Pericardium fibroblast (primary cell): Measurements from ENCODE around the gene AK6. TPM values are rescaled to one million over a fixed set of nuclear protein-coding genes. Genes with fewer than 3 reads are reported as not detected.

Experiments used
- total RNA-seq: library from RNA; depleted of rRNA; stranded (reverse); fragments of >200 nt; gene quantifications from 2 replicates; pipeline ENCODE4 v1.2.3, GENCODE V29; 2015

Gene AK6
- 10.7 and 14.7 TPM in 2 replicates for total RNA-seq

GRCh38 chr5:69369340-69370121 is at the start of gene AK6, which contains the start of the genes RAD17 and TAF9:
AK6 (minus strand) TSS chr5:69369520; CDS start chr5:69369490, 30 bp downstream.
RAD17 (plus strand) TSS chr5:69369818; CDS start chr5:69372209, 2,391 bp downstream.
TAF9 (minus strand) TSS chr5:69369520; CDS start chr5:69365737, 3,783 bp downstream.

GRCh38 chr5:69414885-69415583 is 45.7 kb upstream of the AK6 start, which contains the start of gene MARVELD2:
MARVELD2 (plus strand) TSS chr5:69415116; CDS start chr5:69419386, 4,270 bp downstream.

Other genes starting within 250 kb of the AK6 start
- 12.1 and 16.3 TPM in 2 replicates for gene CCNB1, start 202.4 kb downstream of the AK6 start, total RNA-seq
- gene CENPH, start 179.9 kb downstream of the AK6 start, total RNA-seq, result 2.6 and 3.4 TPM in 2 replicates
- 22.8 and 34.7 TPM in 2 replicates for gene CDK7, start 134.6 kb downstream of the AK6 start, total RNA-seq
- gene CCDC125, start 36.7 kb downstream of the AK6 start, total RNA-seq, result 1.5 and 1.8 TPM in 2 replicates
- gene TAF9, start within 50 bp of the AK6 start, total RNA-seq, result 62.9 and 66.4 TPM in 2 replicates
- gene RAD17, start 298 bp upstream of the AK6 start, total RNA-seq, result 9.5 and 13.4 TPM in 2 replicates
- 0.09 and 0.82 TPM in 2 replicates for gene MARVELD2, start 45.6 kb upstream of the AK6 start, total RNA-seq
- 0.12 TPM in 1 of 2 replicates, not detected in the other for gene OCLN, start 123.3 kb upstream of the AK6 start, total RNA-seq
- gene GTF2H2C, start 190.7 kb upstream of the AK6 start, total RNA-seq, result 13.3 and 23.2 TPM in 2 replicates